Gastrocnemius medialis (tissue), 4 donors: ENCODE data around the gene SLC17A8.

ENCODE experiments used
- POLR2A ChIP-seq, 2 donors: fragments of 450-650 bp; IDR thresholded peaks; one replicate each; pipeline ENCODE4 v1.6.1; 2017; ENCODE audit warnings: antibody characterized with exemption in 2 of 2, mild to moderate bottlenecking in 2 of 2, moderate library complexity in 2 of 2
- TF ChIP-seq, protein P1 (sequence below), 5 experiments: fragments of 450-650 bp in 3 of 5; fragments of 200-600 bp in 2 of 5; sonication (generic) in 2 of 5; IDR thresholded peaks in 4 of 5; conservative IDR thresholded peaks in 1 of 5; 1 replicate in 4 of 5; 2 replicates in 1 of 5; pipeline ENCODE4 v1.5.1; 2016 to 2019; ENCODE audit warnings: antibody characterized with exemption in 5 of 5, mild to moderate bottlenecking in 3 of 5, moderate library complexity in 3 of 5

- TF ChIP-seq, protein P1, sequence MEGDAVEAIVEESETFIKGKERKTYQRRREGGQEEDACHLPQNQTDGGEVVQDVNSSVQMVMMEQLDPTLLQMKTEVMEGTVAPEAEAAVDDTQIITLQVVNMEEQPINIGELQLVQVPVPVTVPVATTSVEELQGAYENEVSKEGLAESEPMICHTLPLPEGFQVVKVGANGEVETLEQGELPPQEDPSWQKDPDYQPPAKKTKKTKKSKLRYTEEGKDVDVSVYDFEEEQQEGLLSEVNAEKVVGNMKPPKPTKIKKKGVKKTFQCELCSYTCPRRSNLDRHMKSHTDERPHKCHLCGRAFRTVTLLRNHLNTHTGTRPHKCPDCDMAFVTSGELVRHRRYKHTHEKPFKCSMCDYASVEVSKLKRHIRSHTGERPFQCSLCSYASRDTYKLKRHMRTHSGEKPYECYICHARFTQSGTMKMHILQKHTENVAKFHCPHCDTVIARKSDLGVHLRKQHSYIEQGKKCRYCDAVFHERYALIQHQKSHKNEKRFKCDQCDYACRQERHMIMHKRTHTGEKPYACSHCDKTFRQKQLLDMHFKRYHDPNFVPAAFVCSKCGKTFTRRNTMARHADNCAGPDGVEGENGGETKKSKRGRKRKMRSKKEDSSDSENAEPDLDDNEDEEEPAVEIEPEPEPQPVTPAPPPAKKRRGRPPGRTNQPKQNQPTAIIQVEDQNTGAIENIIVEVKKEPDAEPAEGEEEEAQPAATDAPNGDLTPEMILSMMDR (IDR thresholded peaks at IDR 0.05 in 4 of 5, conservative IDR thresholded peaks at IDR 0.05 in 1 of 5), result no peak
- TF ChIP-seq POLR2A (IDR thresholded peaks at IDR 0.05), result no peak
Observed at GRCh38 chr12:100337299-100337698, 19.6 kb upstream of the SLC17A8 start.
